Endodermal cell (in vitro differentiated cells): ENCODE results near the gene SMAD7. TPM values are rescaled to one million over a fixed set of nuclear protein-coding genes. Genes with fewer than 3 reads are reported as not detected.

Experiments used
- DNase-seq: peaks from one replicate; pipeline ENCODE4 v3.0.0-alpha.2; 2017
- H3K27ac ChIP-seq: 2 replicates; pipeline ENCODE4 v1.5.1; 2013; ENCODE audit warnings: mild to moderate bottlenecking, low read depth, low read length, moderate library complexity
- H3K27me3 ChIP-seq: 2 replicates; pipeline ENCODE4 v1.6.1; 2013; ENCODE audit warnings: mild to moderate bottlenecking, low read length, moderate library complexity; ENCODE audit not compliant: insufficient read depth, control insufficient read depth, poor library complexity, severe bottlenecking
- H3K36me3 ChIP-seq: 2 replicates; pipeline ENCODE4 v1.7.0; 2013; ENCODE audit warnings: mild to moderate bottlenecking, low read length, moderate library complexity; ENCODE audit not compliant: control insufficient read depth, insufficient read depth
- H3K4me1 ChIP-seq: one replicate; pipeline ENCODE4 v1.7.0; 2013; ENCODE audit warnings: low read length; ENCODE audit not compliant: control insufficient read depth, insufficient read depth
- H3K4me3 ChIP-seq: 2 replicates; pipeline ENCODE4 v1.5.1; 2013; ENCODE audit warnings: mild to moderate bottlenecking, low read length, moderate library complexity
- H3K9ac ChIP-seq: 2 replicates; pipeline ENCODE4 v1.6.1; 2013; ENCODE audit warnings: mild to moderate bottlenecking, low read length, moderate library complexity; ENCODE audit not compliant: poor library complexity, severe bottlenecking; ENCODE audit errors: extremely low read depth
- H3K9me3 ChIP-seq: 2 replicates; pipeline ENCODE4 v1.6.1; 2013; ENCODE audit warnings: mild to moderate bottlenecking, low read length, moderate library complexity; ENCODE audit not compliant: control insufficient read depth
- H3K27ac Mint-ChIP-seq: 2 replicates; pipeline ENCODE4 v1.8.0; 2020; ENCODE audit warnings: mixed read lengths
- H3K27me3 Mint-ChIP-seq: 2 replicates; pipeline ENCODE4 v1.8.0; 2021; ENCODE audit warnings: mild to moderate bottlenecking, mixed read lengths; ENCODE audit not compliant: insufficient read depth
- H3K36me3 Mint-ChIP-seq: 2 replicates; pipeline ENCODE4 v1.8.0; 2020; ENCODE audit warnings: low read depth, mixed read lengths
- H3K4me1 Mint-ChIP-seq: 2 replicates; pipeline ENCODE4 v1.8.0; 2020; ENCODE audit warnings: mixed read lengths
- H3K4me3 Mint-ChIP-seq: 2 replicates; pipeline ENCODE4 v1.8.0; 2020; ENCODE audit warnings: mild to moderate bottlenecking, moderate library complexity, mixed read lengths
- H3K9me3 Mint-ChIP-seq: 2 replicates; pipeline ENCODE4 v1.8.0; 2020; ENCODE audit warnings: mild to moderate bottlenecking, mixed read lengths
- CTCF ChIP-seq: fragments of 200-600 bp; sonication (generic); conservative IDR thresholded peaks from 2 replicates; pipeline ENCODE4 v1.5.0; 2021; ENCODE audit warnings: antibody characterized with exemption, mild to moderate bottlenecking
- WGBS, 2 experiments: methylation state at CpG; one replicate each; pipeline versions ENCODE4 v1.1.5 to v1.1.7; 2013; ENCODE audit warnings: missing lambda C conversion rate in 2 of 2, mixed read lengths in 1 of 2; ENCODE audit not compliant: insufficient coverage in 1 of 2, insufficient read length in 1 of 2; 5-methylcytosine and 5-hydroxymethylcytosine counted together
- total RNA-seq, 2 donors: library from RNA; stranded (reverse); fragmentation: NEBNext Ultra II Directional in 1 of 2; extraction: Animal tissue kit (Norgen Biotek cat#: 25700) in 1 of 2; gene quantifications; 2 replicates in 1 of 2; 3 replicates in 1 of 2; pipeline ENCODE4 v1.2.1, GENCODE V29; 2021

Gene SMAD7
- total RNA-seq, 2 donors from 2014 or later: 52.4 to 67.4 TPM

GRCh38 chr18:48896326-48896874 is 54.4 kb downstream of the SMAD7 start:
- H3K36me3 ChIP-seq: no peaks in the 10 kb centered on the region
- TF ChIP-seq CTCF: no peak
- Mint-ChIP-seq H3K4me3 (no peak overlapping the region), H3K27me3 (peaks cover 1% of the 10 kb centered on the region), H3K36me3 (peaks cover 3% of the 10 kb centered on the region), H3K9me3 (peaks cover 7% of the 10 kb centered on the region), H3K4me1 (peaks cover 2% of the 10 kb centered on the region), H3K27ac (peak overlapping the region; percentile 2)
- H3K27ac ChIP-seq: no peak overlapping the region
- no peak for DNase-seq
- H3K9ac ChIP-seq: no peak overlapping the region
- no peaks in the 10 kb centered on the region for H3K4me1 ChIP-seq
- peaks cover 7% of the 10 kb centered on the region for H3K9me3 ChIP-seq
- 93 to 97% methylated on average over 3 to 8 of the region's 8 CpGs for WGBS, 2 experiments
- no peak overlapping the region for H3K4me3 ChIP-seq
- H3K27me3 ChIP-seq: no peaks in the 10 kb centered on the region

GRCh38 chr18:48894799-48895346 is 55.9 kb downstream of the SMAD7 start:
- 94 to 96% methylated on average over 4 to 5 of the region's 5 CpGs for WGBS, 2 experiments
- H3K27me3 Mint-ChIP-seq: peaks cover 1% of the 10 kb centered on the region

More at GRCh38 chr18:48894799-48895346, 55.9 kb downstream of the SMAD7 start:
- Mint-ChIP-seq H3K9me3 (peaks cover 7% of the 10 kb centered on the region), H3K36me3 (peaks cover 3% of the 10 kb centered on the region), H3K27ac (no peak overlapping the region), H3K4me3 (no peak overlapping the region), H3K4me1 (peaks cover 5% of the 10 kb centered on the region)
- Histone ChIP-seq H3K9ac (no peak overlapping the region), H3K9me3 (peaks cover 6% of the 10 kb centered on the region), H3K36me3 (no peaks in the 10 kb centered on the region), H3K27me3 (no peaks in the 10 kb centered on the region), H3K4me3 (no peak overlapping the region), H3K4me1 (no peaks in the 10 kb centered on the region), H3K27ac (no peak overlapping the region)
- DNase-seq: peak; percentile 43
- no peak for TF ChIP-seq CTCF
